ENCODE results near the gene IL1RL1. TPM values are rescaled to one million over a fixed set of nuclear protein-coding genes. Genes with fewer than 3 reads are reported as not detected.

The IL1RL1 gene
- polyA plus RNA-seq, 2 of the 4 experiments (the other 2 are of a cell fraction), result 0.04 to 0.84 TPM

DNA sequence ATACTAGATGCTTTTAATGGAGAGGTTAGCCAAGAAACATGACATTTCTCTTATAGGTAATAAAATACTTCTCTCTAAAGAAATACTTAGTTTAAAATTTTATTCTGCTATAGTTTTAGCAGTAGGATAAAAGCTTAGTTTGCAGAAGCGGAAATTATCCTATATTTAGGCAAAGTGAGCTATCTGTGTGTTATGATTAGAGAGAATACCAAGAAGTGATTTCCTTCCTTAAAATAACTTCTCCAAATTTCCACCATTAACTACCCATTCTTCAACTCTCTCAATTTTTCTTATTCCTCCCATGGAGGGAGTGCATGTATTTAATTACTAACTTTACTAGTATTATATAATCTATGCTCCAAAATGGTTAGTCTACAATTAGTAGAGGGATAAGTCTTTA is 15.8 kb upstream of the IL1RL1 start:
- CTCF ChIA-PET, result no interaction called here
- Histone ChIP-seq H3K27ac (no peak overlapping the region), H3K9me3 (no peaks in the 10 kb centered on the region), H3K4me3 (no peak overlapping the region), H3K4me2 (no peak overlapping the region), H3K4me1 (no peaks in the 10 kb centered on the region)
- FAIRE-seq (no peak), DNase-seq (ENCODE audit: low read depth in 1 of 2, low spot score in 1 of 2) (no peak), ATAC-seq (no peak)
- POLR2A ChIA-PET, result no interaction called here
- 18% methylated on average over 1 of the region's 1 CpG for whole genome bisulfite sequencing (ENCODE audit: missing lambda C conversion rate)
- TF ChIP-seq, protein P1, sequence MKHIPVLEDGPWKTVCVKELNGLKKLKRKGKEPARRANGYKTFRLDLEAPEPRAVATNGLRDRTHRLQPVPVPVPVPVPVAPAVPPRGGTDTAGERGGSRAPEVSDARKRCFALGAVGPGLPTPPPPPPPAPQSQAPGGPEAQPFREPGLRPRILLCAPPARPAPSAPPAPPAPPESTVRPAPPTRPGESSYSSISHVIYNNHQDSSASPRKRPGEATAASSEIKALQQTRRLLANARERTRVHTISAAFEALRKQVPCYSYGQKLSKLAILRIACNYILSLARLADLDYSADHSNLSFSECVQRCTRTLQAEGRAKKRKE (CRISPR knock-in tag; IDR thresholded peaks at IDR 0.05; ENCODE audit: low read depth), result no peak
- no peak for TF ChIP-seq PHF8 (IDR thresholded peaks at IDR 0.05; ENCODE audit: borderline replicate concordance, low read depth)
- TF ChIP-seq, protein P2, sequence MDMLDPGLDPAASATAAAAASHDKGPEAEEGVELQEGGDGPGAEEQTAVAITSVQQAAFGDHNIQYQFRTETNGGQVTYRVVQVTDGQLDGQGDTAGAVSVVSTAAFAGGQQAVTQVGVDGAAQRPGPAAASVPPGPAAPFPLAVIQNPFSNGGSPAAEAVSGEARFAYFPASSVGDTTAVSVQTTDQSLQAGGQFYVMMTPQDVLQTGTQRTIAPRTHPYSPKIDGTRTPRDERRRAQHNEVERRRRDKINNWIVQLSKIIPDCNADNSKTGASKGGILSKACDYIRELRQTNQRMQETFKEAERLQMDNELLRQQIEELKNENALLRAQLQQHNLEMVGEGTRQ (IDR thresholded peaks at IDR 0.05), result no peak
- TF ChIP-seq, protein P3, sequence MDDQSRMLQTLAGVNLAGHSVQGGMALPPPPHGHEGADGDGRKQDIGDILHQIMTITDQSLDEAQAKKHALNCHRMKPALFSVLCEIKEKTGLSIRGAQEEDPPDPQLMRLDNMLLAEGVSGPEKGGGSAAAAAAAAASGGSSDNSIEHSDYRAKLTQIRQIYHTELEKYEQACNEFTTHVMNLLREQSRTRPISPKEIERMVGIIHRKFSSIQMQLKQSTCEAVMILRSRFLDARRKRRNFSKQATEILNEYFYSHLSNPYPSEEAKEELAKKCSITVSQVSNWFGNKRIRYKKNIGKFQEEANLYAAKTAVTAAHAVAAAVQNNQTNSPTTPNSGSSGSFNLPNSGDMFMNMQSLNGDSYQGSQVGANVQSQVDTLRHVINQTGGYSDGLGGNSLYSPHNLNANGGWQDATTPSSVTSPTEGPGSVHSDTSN (IDR thresholded peaks at IDR 0.05), result no peak
- TF ChIP-seq RFX5 (IDR thresholded peaks at IDR 0.05), result no peak
- TF ChIP-seq NR3C1 (IDR thresholded peaks at IDR 0.05), result no peak
- TF ChIP-seq EP300 (IDR thresholded peaks at IDR 0.05), result no peak
- TF ChIP-seq FOSB (CRISPR knock-in tag; IDR thresholded peaks at IDR 0.05), result no peak
- no peak for TF ChIP-seq ZC3H11A (IDR thresholded peaks at IDR 0.05)
- no peak for TF ChIP-seq HDAC2 (IDR thresholded peaks at IDR 0.05)
- no peak for TF ChIP-seq MYC (IDR thresholded peaks at IDR 0.05; ENCODE audit: borderline replicate concordance, low read length)
- TF ChIP-seq, protein P4, sequence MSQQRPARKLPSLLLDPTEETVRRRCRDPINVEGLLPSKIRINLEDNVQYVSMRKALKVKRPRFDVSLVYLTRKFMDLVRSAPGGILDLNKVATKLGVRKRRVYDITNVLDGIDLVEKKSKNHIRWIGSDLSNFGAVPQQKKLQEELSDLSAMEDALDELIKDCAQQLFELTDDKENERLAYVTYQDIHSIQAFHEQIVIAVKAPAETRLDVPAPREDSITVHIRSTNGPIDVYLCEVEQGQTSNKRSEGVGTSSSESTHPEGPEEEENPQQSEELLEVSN (IDR thresholded peaks at IDR 0.05; ENCODE audit: borderline replicate concordance, low read depth), result no peak
- no peak for TF ChIP-seq ZSCAN20 (CRISPR knock-in tag; IDR thresholded peaks at IDR 0.05)
- no peak for TF ChIP-seq ESRRA (IDR thresholded peaks at IDR 0.05; ENCODE audit: borderline replicate concordance, low read length)
- TF ChIP-seq, protein P5, sequence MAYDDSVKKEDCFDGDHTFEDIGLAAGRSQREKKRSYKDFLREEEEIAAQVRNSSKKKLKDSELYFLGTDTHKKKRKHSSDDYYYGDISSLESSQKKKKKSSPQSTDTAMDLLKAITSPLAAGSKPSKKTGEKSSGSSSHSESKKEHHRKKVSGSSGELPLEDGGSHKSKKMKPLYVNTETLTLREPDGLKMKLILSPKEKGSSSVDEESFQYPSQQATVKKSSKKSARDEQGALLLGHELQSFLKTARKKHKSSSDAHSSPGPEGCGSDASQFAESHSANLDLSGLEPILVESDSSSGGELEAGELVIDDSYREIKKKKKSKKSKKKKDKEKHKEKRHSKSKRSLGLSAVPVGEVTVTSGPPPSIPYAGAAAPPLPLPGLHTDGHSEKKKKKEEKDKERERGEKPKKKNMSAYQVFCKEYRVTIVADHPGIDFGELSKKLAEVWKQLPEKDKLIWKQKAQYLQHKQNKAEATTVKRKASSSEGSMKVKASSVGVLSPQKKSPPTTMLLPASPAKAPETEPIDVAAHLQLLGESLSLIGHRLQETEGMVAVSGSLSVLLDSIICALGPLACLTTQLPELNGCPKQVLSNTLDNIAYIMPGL (CRISPR knock-in tag; IDR thresholded peaks at IDR 0.05; ENCODE audit: borderline replicate concordance), result no peak
- no peak for TF ChIP-seq POLR2AphosphoS2 (conservative IDR thresholded peaks at IDR 0.05; ENCODE audit: low read length)
- TF ChIP-seq, protein P6, sequence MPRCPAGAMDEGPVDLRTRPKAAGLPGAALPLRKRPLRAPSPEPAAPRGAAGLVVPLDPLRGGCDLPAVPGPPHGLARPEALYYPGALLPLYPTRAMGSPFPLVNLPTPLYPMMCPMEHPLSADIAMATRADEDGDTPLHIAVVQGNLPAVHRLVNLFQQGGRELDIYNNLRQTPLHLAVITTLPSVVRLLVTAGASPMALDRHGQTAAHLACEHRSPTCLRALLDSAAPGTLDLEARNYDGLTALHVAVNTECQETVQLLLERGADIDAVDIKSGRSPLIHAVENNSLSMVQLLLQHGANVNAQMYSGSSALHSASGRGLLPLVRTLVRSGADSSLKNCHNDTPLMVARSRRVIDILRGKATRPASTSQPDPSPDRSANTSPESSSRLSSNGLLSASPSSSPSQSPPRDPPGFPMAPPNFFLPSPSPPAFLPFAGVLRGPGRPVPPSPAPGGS (IDR thresholded peaks at IDR 0.05), result no peak
- no peak for TF ChIP-seq RCOR1 (IDR thresholded peaks at IDR 0.05; ENCODE audit: low read depth, low read length)

DNA sequence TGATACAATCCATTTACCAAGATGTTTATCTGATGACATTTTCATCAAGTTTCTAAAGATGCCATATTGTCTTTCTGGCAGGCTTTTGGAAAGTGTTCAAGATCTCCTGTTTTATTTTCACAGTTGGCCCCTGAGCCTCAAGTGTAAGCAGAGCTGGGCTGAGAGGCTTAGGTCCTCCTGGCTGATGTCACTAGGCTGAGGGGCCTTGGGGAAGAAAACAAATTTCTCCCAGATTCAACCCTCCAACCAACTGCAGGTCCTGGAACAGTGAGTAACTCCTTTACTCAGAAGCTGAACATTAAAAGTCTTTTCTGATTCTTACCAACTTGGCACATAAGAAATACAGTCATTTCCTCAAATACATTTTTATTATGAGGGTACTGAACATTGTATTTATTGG is 14.9 kb upstream of the IL1RL1 start:
- no peak for FAIRE-seq
- no peak overlapping the region for H3K27ac ChIP-seq
- TF ChIP-seq FOSL2 (IDR thresholded peaks at IDR 0.05) (no peak), FOSL2 (CRISPR knock-in tag; IDR thresholded peaks at IDR 0.05) (no peak), TFCP2L1 (CRISPR knock-in tag; IDR thresholded peaks at IDR 0.05) (no peak), NPAS2 (CRISPR knock-in tag; IDR thresholded peaks at IDR 0.05; ENCODE audit: borderline replicate concordance) (no peak), HOXB13 (CRISPR knock-in tag; IDR thresholded peaks at IDR 0.05; ENCODE audit: low read depth) (no peak), MYC (IDR thresholded peaks at IDR 0.05; ENCODE audit: borderline replicate concordance, low read length) (no peak), CBX2 (IDR thresholded peaks at IDR 0.05; ENCODE audit: borderline replicate concordance, low read depth) (no peak), NR3C1 (IDR thresholded peaks at IDR 0.05) (no peak), CHD4 (IDR thresholded peaks at IDR 0.05; ENCODE audit: borderline replicate concordance) (no peak), KDM1A (IDR thresholded peaks at IDR 0.05; ENCODE audit: low read depth) (no peak), HOXA7 (CRISPR knock-in tag; IDR thresholded peaks at IDR 0.05) (no peak), KDM5A (IDR thresholded peaks at IDR 0.05) (no peak), RAD21 (conservative IDR thresholded peaks at IDR 0.05 in 1 of 2, IDR thresholded peaks at IDR 0.05 in 1 of 2) (no peak), RARB (CRISPR knock-in tag; IDR thresholded peaks at IDR 0.05) (no peak), SMC3 (IDR thresholded peaks at IDR 0.05) (no peak), EHMT2 (IDR thresholded peaks at IDR 0.05; ENCODE audit: low read depth) (no peak)
- TF ChIP-seq, protein P6 (IDR thresholded peaks at IDR 0.05), result no peak

More for the DNA sequence above, 14.9 kb upstream of the IL1RL1 start:
- no peak for DNase-seq (ENCODE audit: low read depth in 1 of 2, low spot score in 1 of 2)
- Histone ChIP-seq H3K4me1 (no peaks in the 10 kb centered on the region; the same call in 2 of the 3 replicates), H3K9me3 (no peaks in the 10 kb centered on the region), H3K4me2 (no peak overlapping the region), H3K4me3 (no peak overlapping the region)
- POLR2A ChIA-PET, result no interaction called here
- CTCF ChIA-PET, result interaction anchor here (0.8 kb wide), 1 partner anchor 276 kb away, joined by 3 read pairs; no protein-coding TSS in a partner anchor
- ATAC-seq, result no peak
